ENCODE measurements around the gene LYZL2. TPM values are rescaled to one million over a fixed set of nuclear protein-coding genes. Genes with fewer than 3 reads are reported as not detected.
"Not testable (repeated sequence)": the region's sequence is repeated elsewhere in the genome, so short reads cannot be mapped to it uniquely, and the experiment has no call there.

LYZL2 gene
- total RNA-seq, 4 donors from 2014 or later = not detected

GRCh38 chr10:30637881-30638467 is 8.4 kb upstream of the LYZL2 start:
- intact Hi-C loops (cut with DNase I; ENCODE audit: low total_unique reads) (no loop called here), in situ Hi-C loops (cut with MboI; ENCODE audit: low sequenced_read_pairs in 4 of 4) (no loop called here)
- Histone ChIP-seq H3K9me3 (no peaks in the 10 kb centered on the region), H3K4me3 (no peak overlapping the region), H3K4me1 (peaks cover 0 to 4% of the 10 kb centered on the region in 2 donors), H3K27ac (no peak overlapping the region), H3K36me3 (no peaks in the 10 kb centered on the region), H3K27me3 (no peaks in the 10 kb centered on the region)
- TF ChIP-seq CTCF (IDR thresholded peaks at IDR 0.05 in 4 of 5, conservative IDR thresholded peaks at IDR 0.05 in 1 of 5) (no peak), POLR2A (IDR thresholded peaks at IDR 0.05) (no peak)
- DNase-seq = no peak
- ATAC-seq = no peak

- Histone ChIP-seq H3K36me3 (no peaks in the 10 kb centered on the region), H3K9me3 (no peaks in the 10 kb centered on the region), H3K27me3 (peaks cover 0 to 4% (median 0%) of the 10 kb centered on the region in 3 donors), H3K4me3 (no peak overlapping the region), H3K27ac (no peak overlapping the region), H3K4me1 (no peaks in the 10 kb centered on the region)
- DNase-seq (no peak), ATAC-seq (no peak)
- TF ChIP-seq POLR2A (IDR thresholded peaks at IDR 0.05) = no peak
- TF ChIP-seq CTCF (IDR thresholded peaks at IDR 0.05 in 4 of 5, conservative IDR thresholded peaks at IDR 0.05 in 1 of 5) = no peak
- in situ Hi-C loops (cut with MboI; ENCODE audit: low sequenced_read_pairs in 4 of 4) = no loop called here
- intact Hi-C loops (cut with DNase I; ENCODE audit: low total_unique reads) = no loop called here
These were observed 1.6 kb upstream of the LYZL2 start for GRCh38 chr10:30631188-30631587.

- H3K4me1 ChIP-seq = no peaks in the 10 kb centered on the region
- no peak overlapping the region for H3K27ac ChIP-seq
- no peak overlapping the region for H3K4me3 ChIP-seq
- DNase-seq = no peak
- H3K9me3 ChIP-seq = no peaks in the 10 kb centered on the region
- no peak for ATAC-seq
- TF ChIP-seq POLR2A (IDR thresholded peaks at IDR 0.05) = no peak
- no peak for TF ChIP-seq CTCF (IDR thresholded peaks at IDR 0.05 in 4 of 5, conservative IDR thresholded peaks at IDR 0.05 in 1 of 5)
- no peaks in the 10 kb centered on the region for H3K36me3 ChIP-seq
- in situ Hi-C loops (cut with MboI; ENCODE audit: low sequenced_read_pairs in 4 of 4) = no loop called here
- H3K27me3 ChIP-seq = peaks cover 0 to 4% (median 0%) of the 10 kb centered on the region in 3 donors
- intact Hi-C loops (cut with DNase I; ENCODE audit: low total_unique reads) = no loop called here
These were observed 1.0 kb upstream of the LYZL2 start for GRCh38 chr10:30630571-30630970.

GRCh38 chr10:30628576-30628975 is 977 bp downstream of the LYZL2 start:
- H3K27ac ChIP-seq; H3K27me3 ChIP-seq; DNase-seq; H3K4me3 ChIP-seq; ATAC-seq; H3K36me3 ChIP-seq; in situ Hi-C loops (cut with MboI; ENCODE audit: low sequenced_read_pairs in 4 of 4); H3K9me3 ChIP-seq; H3K4me1 ChIP-seq; intact Hi-C loops (cut with DNase I; ENCODE audit: low total_unique reads): not testable (repeated sequence)

- in situ Hi-C loops (cut with MboI; ENCODE audit: low sequenced_read_pairs in 4 of 4); intact Hi-C loops (cut with DNase I; ENCODE audit: low total_unique reads): not testable (repeated sequence)
These were observed 2.7 kb downstream of the LYZL2 start for GRCh38 chr10:30626837-30627236.

GRCh38 chr10:30626196-30626595 is 3.4 kb downstream of the LYZL2 start:
- H3K4me3 ChIP-seq; H3K36me3 ChIP-seq; DNase-seq; H3K27me3 ChIP-seq; ATAC-seq; intact Hi-C loops (cut with DNase I; ENCODE audit: low total_unique reads); H3K4me1 ChIP-seq; in situ Hi-C loops (cut with MboI; ENCODE audit: low sequenced_read_pairs in 4 of 4); H3K9me3 ChIP-seq; H3K27ac ChIP-seq: not testable (repeated sequence)

More at GRCh38 chr10:30626837-30627236, 2.7 kb downstream of the LYZL2 start:
- not testable (repeated sequence) for ATAC-seq, H3K36me3 ChIP-seq, H3K4me1 ChIP-seq, H3K27me3 ChIP-seq, H3K27ac ChIP-seq, H3K9me3 ChIP-seq, DNase-seq, H3K4me3 ChIP-seq
